GM18870 (cell line): Measurements from ENCODE around the gene HIGD1A.

Source experiments
- ATAC-seq: cut with Tn5 transposase; IDR thresholded peaks from one replicate; pipeline ENCODE4 v1.9.1; 2021; ENCODE audit warnings: moderate library complexity; ENCODE audit not compliant: unreplicated experiment

Gene HIGD1A

DNA sequence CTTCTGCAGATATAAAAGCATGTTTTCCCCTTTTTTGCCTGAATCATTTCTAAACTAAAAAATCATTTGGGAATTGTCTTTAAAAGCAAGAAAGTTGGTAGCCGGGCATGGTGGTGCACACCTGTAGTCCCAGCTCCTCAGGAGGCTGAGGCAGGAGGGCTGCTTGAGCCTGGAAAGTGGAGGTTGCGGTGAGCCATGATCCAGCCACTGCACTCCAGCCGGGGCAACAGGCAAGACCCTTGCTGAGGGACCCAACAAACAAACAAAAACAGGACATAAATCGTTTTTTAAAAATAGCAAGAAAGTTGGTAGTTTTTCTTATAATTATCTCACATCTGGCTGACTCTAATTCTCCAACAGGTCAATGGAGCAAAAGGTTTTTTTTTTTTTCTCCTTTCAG is 2.5 kb downstream of the HIGD1A start:
- no peak for ATAC-seq

DNA sequence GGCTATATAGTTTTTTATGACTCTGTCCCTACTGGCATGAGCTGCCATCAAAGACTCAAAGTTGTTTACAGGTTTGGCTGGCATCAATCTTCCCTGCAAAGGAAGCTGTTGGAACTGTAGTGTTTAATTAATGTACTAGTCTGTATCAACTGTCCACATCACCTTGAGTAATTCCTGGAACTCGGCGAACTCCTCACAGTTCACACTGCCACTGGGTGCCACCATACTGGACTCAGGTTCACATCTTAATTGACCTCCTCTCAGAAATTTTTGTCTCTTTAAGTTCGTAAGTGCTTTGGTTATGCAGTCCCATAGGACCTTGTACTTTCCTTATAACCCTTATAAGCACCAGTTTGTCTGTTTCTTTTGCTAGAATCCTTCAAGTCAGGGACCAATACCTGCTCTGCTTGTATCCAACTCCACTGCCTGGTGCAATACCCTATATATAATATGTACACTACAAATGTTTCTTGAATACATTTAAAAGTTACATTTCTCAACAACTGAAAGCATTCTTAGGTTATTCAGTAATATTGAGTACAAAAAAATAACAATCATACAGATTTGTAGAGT is 3.2 kb downstream of the HIGD1A start:
- no peak for ATAC-seq

DNA sequence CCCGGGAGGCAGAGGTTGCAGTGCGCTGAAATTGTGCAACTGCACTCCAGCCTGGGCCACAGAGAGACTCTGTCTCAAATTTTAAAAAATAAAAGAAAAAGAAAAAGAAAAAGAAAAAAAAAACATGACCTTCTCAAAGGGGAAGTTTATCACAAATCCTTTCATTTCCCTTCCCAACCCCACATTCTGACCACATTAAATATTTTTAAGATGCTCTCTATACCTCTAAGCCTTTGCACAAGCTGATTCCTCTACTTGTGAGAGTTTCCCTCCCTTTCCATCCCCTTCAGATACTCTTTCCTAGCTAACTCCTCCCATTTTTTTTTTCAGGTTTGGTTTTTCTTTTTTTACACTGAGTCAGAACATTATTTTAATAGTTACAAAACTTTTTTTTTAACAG is 4.0 kb downstream of the HIGD1A start:
- ATAC-seq = no peak

DNA sequence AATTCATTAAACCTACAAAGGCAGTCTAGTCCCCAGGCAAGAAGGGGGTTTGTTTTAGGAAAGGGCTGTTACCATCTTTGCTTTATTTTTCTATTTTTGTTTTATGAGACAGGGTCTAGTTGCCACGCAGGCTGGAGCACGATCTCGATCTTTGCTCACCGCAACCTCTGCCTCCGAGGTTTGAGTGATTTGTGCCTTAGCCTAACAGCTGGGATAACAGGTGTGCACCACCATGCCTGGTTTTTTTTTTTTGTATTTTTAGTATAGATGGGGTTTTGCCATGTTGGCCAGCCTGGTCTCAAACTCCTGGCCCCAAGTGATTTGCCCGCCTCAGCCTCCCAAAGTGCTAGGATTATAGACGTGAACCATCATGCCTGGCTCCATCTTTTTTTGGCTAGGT is 4.9 kb downstream of the HIGD1A start:
- no peak for ATAC-seq

DNA sequence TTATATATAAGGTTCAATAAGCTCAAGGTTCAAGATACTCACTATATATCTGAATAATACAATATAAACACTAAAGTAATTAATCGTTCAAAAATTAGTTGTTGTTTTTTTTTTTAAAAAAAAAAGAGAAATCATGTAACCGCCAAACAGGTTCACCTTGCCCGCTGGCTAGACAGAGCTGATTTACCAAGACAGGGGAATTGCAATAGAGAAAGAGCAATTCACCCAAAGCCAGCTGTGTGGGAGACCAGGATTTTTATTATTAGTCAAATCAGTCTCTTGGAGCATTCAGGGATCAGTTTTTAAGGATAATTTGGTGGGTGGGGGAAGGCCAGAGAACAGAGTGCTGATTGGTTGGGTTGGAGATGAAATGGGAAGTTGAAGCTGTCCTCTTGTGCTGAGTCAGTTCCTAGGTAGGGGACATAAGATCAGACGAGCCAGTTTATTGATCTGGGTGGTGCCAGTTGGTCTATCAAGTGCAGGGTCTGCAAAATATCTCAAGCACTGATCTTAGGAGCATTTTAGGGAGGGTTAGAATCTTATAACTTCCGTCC is 7.9 kb downstream of the HIGD1A start:
- no peak for ATAC-seq

DNA sequence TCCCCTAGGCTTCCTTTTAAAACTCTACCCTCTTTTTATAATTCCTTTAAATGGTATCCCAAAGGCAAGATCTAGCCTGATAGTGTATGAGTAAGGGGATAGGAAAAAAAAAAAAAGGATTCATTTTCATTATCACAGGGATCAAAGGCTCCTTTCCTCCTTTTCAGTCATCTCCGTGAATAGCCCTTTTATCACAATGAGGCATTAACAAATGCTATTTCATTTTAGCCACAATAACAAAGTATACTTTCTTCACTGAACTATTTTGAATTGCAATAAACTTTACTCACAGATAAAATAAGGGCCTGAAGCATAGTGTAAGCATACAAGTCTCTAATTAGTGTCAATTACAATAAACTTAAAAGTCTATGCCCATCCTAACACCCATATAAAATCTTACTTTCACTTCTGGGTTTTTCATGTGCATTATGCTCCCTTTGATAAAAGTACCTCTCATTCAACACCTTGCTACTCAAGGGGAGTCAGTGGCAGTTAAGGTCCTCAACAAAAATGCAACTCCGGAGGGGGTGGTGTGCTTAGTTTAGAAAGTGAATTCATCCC is 8.6 kb downstream of the HIGD1A start:
- no peak for ATAC-seq

DNA sequence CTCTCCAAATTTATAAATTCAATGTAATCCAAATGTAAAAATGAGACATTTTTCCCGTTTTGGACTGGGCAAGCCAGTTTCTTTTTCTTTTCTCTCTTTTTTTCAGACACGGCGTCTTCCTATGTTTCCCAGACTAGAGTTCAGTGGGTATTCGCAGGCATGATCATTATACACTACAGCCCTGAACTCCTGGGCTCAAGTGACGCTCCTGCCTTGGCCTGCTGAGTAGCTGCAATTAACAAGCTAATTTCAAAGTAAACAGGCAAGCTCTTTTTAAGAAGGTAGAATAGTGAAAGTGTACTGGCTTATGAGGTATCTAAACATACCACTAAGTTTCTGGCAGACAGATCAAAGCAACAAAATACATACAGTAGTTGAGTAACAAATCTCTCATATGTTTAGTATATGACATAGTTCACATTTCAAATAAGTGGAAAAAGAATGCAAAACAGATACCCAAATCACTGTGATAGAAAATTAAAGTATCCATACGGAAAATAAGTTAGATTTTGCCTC is 13.5 kb downstream of the HIGD1A start:
- no peak for ATAC-seq

DNA sequence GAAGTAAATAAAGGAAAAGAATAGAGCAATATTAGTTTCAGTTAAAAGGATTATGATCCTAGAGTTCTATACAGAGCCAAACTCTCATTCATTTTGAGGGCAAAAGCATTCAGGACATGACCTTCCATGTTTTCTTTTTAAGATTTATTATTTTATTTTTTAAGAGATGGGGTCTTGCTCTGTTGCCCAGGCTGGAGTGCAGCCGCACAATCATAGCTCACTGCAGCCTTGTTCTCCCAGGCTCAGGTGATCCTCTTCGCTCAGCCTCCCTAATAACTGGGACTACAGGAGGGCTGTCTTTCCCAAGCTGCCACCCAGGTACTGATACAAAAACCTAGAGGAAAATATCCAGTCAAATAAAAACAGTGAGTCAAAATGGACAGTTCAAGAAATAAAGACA is 17.7 kb downstream of the HIGD1A start:
- ATAC-seq = no peak

DNA sequence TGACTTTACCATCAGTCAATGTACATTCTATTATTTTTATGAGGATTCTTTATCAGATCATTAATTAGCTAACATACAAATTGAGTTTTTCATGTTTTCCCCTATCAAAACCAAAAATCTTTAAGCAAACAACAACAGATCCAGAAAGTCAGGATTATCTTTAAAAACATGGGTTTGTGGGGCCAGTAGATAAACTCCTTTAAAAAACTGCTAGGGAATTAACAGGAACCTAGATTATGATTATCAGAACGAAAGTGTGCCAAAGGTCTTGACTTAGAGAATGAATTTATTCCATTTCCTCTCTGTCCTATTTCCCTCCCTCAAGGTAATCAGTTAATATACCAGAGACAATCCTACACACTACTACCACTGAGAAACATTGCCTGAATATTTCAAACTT is 18.1 kb downstream of the HIGD1A start:
- no peak for ATAC-seq

DNA sequence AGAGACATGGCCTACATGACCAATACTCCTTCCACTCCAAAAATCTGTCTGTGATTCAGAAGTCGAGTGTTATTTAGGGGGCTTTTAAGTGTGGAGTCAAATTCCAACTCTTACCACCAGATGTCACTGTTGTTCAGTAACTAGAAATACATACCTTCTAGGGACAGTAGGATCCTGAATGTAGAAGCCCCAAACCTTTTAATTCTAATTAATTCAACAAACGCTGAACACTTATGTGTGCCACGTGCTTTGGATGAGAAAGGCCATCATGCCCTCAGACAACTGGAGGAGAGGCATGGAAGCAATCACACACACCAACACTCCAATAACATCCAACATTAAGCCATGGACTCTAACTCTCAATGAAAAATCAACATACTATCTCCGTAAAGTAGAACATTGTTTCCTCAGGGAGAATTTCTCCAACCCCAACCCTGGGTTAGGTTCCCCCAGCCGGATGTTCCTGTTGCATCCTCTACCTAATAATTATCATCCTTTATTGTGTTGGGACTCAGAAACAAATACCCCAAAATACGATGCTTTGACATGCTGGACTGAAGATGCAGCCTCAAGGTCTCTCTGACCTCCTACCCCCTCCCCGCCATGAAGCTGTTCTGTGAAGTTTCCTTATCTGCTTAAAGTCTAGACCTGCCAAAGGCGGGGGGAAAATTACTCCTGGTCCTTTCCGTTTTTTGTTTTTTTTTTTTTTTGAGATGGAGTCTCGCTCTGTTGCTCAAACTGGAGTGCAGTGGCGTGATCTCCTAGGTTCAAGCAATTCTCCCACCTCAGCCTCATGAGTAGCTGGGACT is 23.2 kb downstream of the HIGD1A start:
- no peak for ATAC-seq

DNA sequence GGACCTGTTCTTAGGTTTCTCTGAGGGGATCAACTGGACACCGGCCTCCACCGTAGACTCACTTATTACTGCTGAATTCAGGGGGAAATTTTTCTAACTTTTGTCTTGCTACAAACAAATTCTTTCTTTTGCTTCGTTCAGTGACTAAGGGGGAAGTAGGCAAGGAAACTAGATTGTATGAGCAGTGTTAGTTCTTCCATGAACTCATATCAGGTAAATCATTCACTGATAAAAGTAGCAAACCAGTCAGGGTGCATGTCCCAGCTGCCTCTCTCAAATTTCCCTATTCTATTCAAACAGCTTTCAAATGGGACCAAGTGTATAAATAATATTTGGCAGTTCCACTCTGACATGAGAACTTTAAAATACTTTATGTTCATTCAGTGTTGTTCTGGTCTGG is 23.9 kb downstream of the HIGD1A start:
- no peak for ATAC-seq

DNA sequence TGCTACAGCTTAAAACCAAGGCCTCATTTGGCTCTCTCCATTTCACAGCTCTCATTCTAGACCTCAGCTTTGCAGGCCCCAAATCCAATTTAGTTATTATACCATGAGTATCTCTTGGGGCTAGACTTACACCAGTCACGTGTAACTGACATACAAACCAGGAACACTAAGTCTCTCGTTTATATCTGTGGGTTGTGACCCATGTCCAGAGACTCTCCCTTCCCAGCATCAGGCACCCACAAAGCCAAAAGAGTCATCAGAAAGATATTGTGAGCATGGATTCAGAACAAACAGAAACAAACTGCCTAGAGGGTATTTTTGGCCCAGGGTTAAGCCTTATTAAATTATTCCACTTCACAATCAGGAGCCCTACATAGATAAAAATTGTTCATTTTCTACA is 25.6 kb downstream of the HIGD1A start:
- no peak for ATAC-seq

DNA sequence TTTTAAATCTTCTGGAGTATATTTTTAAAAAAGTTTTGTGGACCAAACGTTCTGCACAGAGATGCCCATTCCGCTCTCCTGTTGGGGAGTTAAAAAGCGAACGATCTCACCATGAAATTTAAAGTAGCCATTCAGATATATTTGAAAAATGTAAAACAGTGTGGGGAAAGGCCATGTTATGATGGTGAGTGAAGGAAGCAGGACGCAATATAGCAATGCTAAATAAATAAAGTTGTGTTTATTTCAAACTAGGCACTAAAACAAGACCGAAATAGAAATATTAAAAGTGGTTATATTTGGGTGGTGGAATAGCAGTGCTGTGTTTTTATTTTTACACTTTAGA is 30.9 kb downstream of the HIGD1A start:
- peak; percentile 17 for ATAC-seq

DNA sequence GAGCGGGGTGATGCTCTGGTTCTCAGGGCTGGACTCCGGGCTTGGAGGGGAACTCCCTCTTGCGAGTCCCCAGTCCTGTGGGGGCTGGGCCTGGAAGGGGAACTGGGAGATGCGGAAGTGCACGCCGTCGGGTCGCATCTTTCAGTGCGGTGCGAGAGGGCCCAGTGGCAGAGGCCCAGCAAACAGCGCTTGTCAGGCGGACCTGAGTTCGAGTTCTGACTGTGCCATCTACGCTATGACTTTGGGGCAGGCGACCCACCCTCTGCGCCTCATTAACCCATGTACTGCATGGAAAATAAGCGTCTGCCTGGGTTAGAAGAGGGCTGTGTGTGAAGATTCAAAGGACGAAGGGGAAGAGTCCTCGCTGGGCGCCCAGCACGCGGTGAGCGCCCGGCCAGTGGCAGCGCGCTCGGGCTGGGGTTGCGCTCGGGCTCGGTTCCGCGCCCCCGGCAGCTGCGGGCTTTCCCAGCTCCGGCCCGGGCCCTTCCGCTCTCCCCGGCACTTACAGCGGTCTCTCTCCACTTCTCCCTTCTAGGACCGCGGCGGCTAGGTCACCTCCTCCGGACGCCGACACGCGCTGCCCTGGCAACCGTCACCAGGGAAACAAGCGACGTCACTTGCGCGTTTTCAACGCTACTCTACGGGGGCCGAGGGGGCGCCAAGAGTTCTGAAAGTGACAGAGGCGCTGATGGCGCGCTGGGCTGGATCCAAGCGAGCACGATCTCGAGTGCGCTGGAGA is 31.5 kb downstream of the HIGD1A start, which contains the start of gene CCDC13:
Gene CCDC13 (minus strand): TSS at position 584 of the 739 bp plus-strand sequence. CDS start 14,908 bp downstream, outside the sequence.
- ATAC-seq = peak; percentile 86

DNA sequence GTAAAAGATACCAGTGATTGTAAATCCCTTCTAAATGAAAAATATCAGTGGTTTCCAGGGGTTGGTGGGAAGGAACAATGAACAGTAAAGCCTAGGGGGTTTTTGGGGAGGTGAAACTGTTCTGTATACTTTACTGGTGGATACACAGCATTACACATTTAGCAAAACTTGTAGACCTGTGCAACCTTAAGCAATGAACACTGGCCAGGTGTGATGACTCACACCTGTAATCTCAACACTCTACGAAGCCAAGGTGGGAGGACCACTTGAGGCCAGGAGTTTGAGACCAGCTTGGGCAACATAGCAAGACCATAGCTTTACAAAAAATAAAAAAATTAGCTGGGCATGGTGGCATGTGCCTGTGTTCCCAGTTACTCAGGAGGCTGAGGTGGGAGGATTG is 33.0 kb downstream of the HIGD1A start:
- ATAC-seq = no peak

DNA sequence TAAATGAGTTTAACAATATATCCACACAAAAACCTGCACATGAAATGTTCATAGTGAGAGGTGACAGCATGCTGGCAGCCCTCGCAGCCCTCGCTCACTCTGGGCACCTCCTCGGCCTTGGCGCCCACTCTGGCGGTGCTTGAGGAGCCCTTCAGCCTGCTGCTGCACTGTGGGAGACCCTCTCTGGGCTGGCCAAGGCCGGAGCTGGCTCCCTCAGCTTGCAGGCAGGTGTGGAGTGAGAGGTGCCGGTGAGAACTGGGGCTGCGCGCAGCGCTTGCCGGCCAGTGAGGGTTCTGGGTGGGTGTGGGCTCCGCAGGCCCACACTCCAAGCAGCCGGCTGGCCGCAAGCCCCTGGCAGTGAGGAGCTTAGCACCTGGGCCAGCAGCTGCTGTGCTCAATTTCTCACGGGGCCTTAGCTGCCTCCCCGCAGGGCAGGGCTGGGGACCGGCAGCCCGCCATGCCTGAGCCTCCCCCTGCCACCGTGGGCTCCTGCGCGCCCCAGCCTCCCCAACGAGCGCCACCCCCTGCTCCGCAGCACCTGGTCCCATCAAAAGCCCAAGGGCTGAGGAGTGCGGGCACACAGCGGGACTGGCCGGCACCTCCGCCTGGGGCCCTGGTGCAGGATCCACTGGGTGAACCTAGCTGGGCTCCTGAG is 34.7 kb downstream of the HIGD1A start:
- no peak for ATAC-seq

DNA sequence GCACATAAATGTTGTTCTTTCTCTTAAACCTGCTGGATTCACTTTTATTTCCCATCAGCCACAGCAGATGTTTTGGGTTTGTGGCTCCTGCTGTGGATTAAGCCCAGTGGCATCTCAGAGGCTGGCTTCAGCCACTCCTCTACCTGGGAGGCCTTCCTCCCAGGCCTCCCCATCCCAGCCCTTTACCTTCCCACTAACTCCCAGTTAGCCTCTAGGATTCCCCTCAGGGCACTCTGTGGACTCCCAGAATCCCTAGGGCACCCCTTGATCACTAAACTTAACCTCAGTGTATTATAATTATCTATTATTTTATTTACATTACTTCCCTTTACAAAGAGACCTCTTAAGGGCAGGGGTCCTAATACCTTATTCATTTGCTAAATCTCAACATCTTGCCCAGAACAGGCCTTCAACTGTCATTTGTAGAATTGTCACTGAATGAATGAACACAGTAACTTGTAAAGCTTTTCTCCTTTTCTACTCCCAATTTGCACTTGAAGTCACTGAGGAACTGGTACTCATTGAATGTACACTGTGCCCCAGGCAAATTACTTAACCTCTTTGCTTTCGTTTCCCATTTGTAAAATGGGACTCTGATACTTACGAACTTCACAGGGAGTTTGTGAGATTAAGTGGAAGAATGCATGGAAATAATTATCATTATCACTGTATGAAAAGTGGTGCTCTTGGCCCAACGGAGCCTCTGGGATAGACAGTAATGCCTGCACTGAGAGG is 39.6 kb downstream of the HIGD1A start:
- no peak for ATAC-seq

DNA sequence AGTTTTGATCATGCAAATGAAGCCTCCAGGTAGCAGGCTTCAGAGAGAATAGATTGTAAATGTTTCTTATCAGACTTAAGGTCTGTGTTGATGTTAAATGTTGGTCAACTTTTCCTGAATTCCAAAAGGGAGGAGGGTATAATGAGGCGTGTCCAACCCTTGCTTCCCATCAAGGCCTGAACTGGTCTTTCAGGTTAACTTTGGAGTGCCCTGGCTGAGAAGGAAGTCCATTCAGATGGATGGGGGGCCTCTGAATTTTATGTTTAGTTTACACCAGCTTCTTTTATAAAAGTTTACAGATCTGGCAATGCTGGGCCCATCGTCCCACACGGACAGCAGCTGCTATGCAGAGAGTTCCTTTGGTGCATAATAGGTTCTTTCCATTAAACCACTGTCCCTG is 40.2 kb downstream of the HIGD1A start:
- no peak for ATAC-seq

DNA sequence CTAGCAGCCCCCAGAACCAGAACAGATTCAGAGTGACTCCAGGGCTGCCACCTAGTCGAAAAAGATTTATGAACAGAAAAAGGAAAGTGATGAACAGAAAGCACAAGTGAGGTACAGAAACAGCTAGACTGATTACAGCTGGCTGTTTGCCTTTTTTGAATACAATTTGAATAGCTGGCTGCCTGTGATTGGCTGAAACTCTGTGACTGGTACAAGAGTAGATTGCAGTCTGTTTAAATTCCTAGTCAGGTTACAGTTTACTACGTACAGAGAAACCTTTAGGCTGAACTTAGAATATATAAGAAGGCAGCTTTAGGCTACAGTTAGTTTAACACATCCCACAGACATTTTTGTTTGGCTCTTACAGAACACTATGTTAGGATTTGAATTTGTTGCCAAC is 41.3 kb downstream of the HIGD1A start:
- ATAC-seq = no peak
